Mucosa of descending colon (tissue), 3 donors: ENCODE data around the gene GNAZ. TPM values are rescaled to one million over a fixed set of nuclear protein-coding genes. Genes with fewer than 3 reads are reported as not detected.

ENCODE experiments used
- ATAC-seq: fragments of 200-7000 bp; cut with Tn5 transposase; one replicate; pipeline ENCODE4 v1.9.1; 2020; ENCODE audit warnings: mild to moderate bottlenecking, moderate library complexity
- DNase-seq, 3 donors: peaks; one replicate each; pipeline ENCODE4 v3.0.0-alpha.2; 2020
- H3K36me3 ChIP-seq: fragments of 200-600 bp; one replicate; pipeline ENCODE4 v1.8.0; 2021; ENCODE audit warnings: low read depth, mild to moderate bottlenecking
- H3K4me1 ChIP-seq: fragments of 200-600 bp; one replicate; pipeline ENCODE4 v1.8.0; 2021; ENCODE audit warnings: low read depth, mild to moderate bottlenecking
- H3K4me3 ChIP-seq: fragments of 200-600 bp; one replicate; pipeline ENCODE4 v1.8.0; 2021; ENCODE audit warnings: mild to moderate bottlenecking
- H3K9me3 ChIP-seq: fragments of 200-600 bp; one replicate; pipeline ENCODE4 v1.8.0; 2021; ENCODE audit warnings: mild to moderate bottlenecking
- CTCF ChIP-seq: fragments of 200-600 bp; IDR thresholded peaks from one replicate; pipeline ENCODE4 v1.8.0; 2022; ENCODE audit warnings: antibody characterized with exemption, mild to moderate bottlenecking
- intact Hi-C, 2 donors: fragments of 100-400 bp; cut with DNase I in 1 of 2; cut with micrococcal nuclease in 1 of 2; formaldehyde crosslinking; loops; one replicate each; pipeline versions ENCODE4 v1.11.0 to v1.11.1; 2022; cut with DNase I, micrococcal nuclease
- total RNA-seq, 3 donors: library from RNA; stranded (reverse); fragmentation: NEBNext Ultra II Directional in 2 of 3; extraction: Animal tissue kit (Norgen Biotek cat#: 25700) in 2 of 3; gene quantifications; one replicate each; pipeline versions ENCODE4 v1.2.1 to v1.2.4, GENCODE V29; 2021 to 2023
- donor health status: DM: no; HTN: no; CAD: no; lungs with moderate emphysema.
- donor health status: DM: no; HTN: no; CAD: no.
- donor health status: DM: no; HTN: yes; CAD: no.

The GNAZ gene
- total RNA-seq, 3 donors from 2014 or later, result 0.96 to 25.1 (median 1.7) TPM

- Histone ChIP-seq H3K4me1 (no peaks in the 10 kb centered on the region), H3K36me3 (no peaks in the 10 kb centered on the region), H3K9me3 (no peaks in the 10 kb centered on the region), H3K4me3 (no peak overlapping the region)
- intact Hi-C loops, result no loop called here
- ATAC-seq (no peak), DNase-seq (no peak)
- TF ChIP-seq CTCF, result no peak
Observed at GRCh38 chr22:23029521-23030228, 40.6 kb upstream of the GNAZ start.

- intact Hi-C loops, result no loop called here
- H3K4me3 ChIP-seq, result no peak overlapping the region
- no peak for DNase-seq
- no peaks in the 10 kb centered on the region for H3K4me1 ChIP-seq
- no peaks in the 10 kb centered on the region for H3K36me3 ChIP-seq
- H3K9me3 ChIP-seq, result no peaks in the 10 kb centered on the region
- ATAC-seq, result no peak
- TF ChIP-seq CTCF, result no peak
Observed at GRCh38 chr22:23031381-23031780, 38.9 kb upstream of the GNAZ start.

- ATAC-seq (no peak), DNase-seq (no peak)
- H3K9me3 ChIP-seq, result no peaks in the 10 kb centered on the region
- intact Hi-C loops, result no loop called here
- TF ChIP-seq CTCF, result no peak
- H3K36me3 ChIP-seq, result no peaks in the 10 kb centered on the region
- no peaks in the 10 kb centered on the region for H3K4me1 ChIP-seq
- H3K4me3 ChIP-seq, result no peak overlapping the region
Observed at GRCh38 chr22:23031786-23032185, 38.5 kb upstream of the GNAZ start.

GRCh38 chr22:23032658-23033057 is 37.7 kb upstream of the GNAZ start:
- no peak for TF ChIP-seq CTCF
- Histone ChIP-seq H3K4me1 (no peaks in the 10 kb centered on the region), H3K9me3 (no peaks in the 10 kb centered on the region), H3K4me3 (no peak overlapping the region), H3K36me3 (no peaks in the 10 kb centered on the region)
- DNase-seq (no peak), ATAC-seq (no peak)
- intact Hi-C loops, result no loop called here

GRCh38 chr22:23033116-23033905 is 37.0 kb upstream of the GNAZ start:
- Histone ChIP-seq H3K36me3 (no peaks in the 10 kb centered on the region), H3K9me3 (no peaks in the 10 kb centered on the region), H3K4me3 (no peak overlapping the region), H3K4me1 (no peaks in the 10 kb centered on the region)
- ATAC-seq (no peak), DNase-seq (no peak)
- intact Hi-C loops, result no loop called here
- no peak for TF ChIP-seq CTCF
